Astrocyte (in vitro differentiated cells and primary cell): ENCODE results near the gene RAB4A. TPM values are rescaled to one million over a fixed set of nuclear protein-coding genes. Genes with fewer than 3 reads are reported as not detected.

Experiments used
- DNase-seq: peaks from one replicate; pipeline ENCODE4 v3.0.0-alpha.2; 2010; ENCODE audit warnings: low read depth
- FAIRE-seq: peaks from 2 replicates; lab custom pipeline; 2011; peaks lifted over from hg19 to GRCh38; lab: Jason Lieb, UNC
- H2AFZ ChIP-seq: 2 replicates; pipeline ENCODE4 v1.6.0; 2012; ENCODE audit warnings: low read depth, low read length, inconsistent platforms
- H3K27ac ChIP-seq: 2 replicates; pipeline ENCODE4 v1.5.1; 2011; ENCODE audit warnings: low read depth, low read length, inconsistent platforms
- H3K27me3 ChIP-seq: 2 replicates; pipeline ENCODE4 v1.6.0; 2011; ENCODE audit warnings: low read length, inconsistent platforms; ENCODE audit not compliant: insufficient read depth
- H3K36me3 ChIP-seq: 2 replicates; pipeline ENCODE4 v1.5.1; 2011; ENCODE audit warnings: low read length, inconsistent platforms; ENCODE audit not compliant: insufficient read depth
- H3K4me1 ChIP-seq: 2 replicates; pipeline ENCODE4 v1.5.1; 2011; ENCODE audit warnings: low read length, inconsistent platforms; ENCODE audit not compliant: insufficient read depth
- H3K4me2 ChIP-seq: 2 replicates; pipeline ENCODE4 v1.6.0; 2012; ENCODE audit warnings: low read length, inconsistent platforms
- H3K4me3 ChIP-seq: 2 replicates; pipeline ENCODE4 v1.5.1; 2011; ENCODE audit warnings: low read depth, mild to moderate bottlenecking, low read length, inconsistent platforms; ENCODE audit not compliant: insufficient read depth
- H3K79me2 ChIP-seq: 2 replicates; pipeline ENCODE4 v1.6.0; 2012; ENCODE audit warnings: mild to moderate bottlenecking, low read length, inconsistent platforms; ENCODE audit not compliant: insufficient read depth
- H3K9ac ChIP-seq: 2 replicates; pipeline ENCODE4 v1.6.0; 2012; ENCODE audit warnings: mild to moderate bottlenecking, low read length, inconsistent platforms
- H3K9me3 ChIP-seq: 2 replicates; pipeline ENCODE4 v1.5.1; 2012; ENCODE audit warnings: low read depth, mild to moderate bottlenecking, low read length, inconsistent platforms; ENCODE audit not compliant: insufficient read depth
- H4K20me1 ChIP-seq: 2 replicates; pipeline ENCODE4 v1.6.0; 2012; ENCODE audit warnings: low read length, inconsistent platforms; ENCODE audit not compliant: insufficient read depth
- H3K27ac Mint-ChIP-seq: one replicate; pipeline ENCODE4 v1.8.0; 2021; ENCODE audit warnings: mild to moderate bottlenecking, mixed read lengths; ENCODE audit not compliant: unreplicated experiment
- H3K27me3 Mint-ChIP-seq: one replicate; pipeline ENCODE4 v1.8.0; 2021; ENCODE audit warnings: low read depth, mixed read lengths; ENCODE audit not compliant: unreplicated experiment
- H3K36me3 Mint-ChIP-seq: one replicate; pipeline ENCODE4 v1.8.0; 2021; ENCODE audit warnings: low read depth, mixed read lengths; ENCODE audit not compliant: unreplicated experiment
- H3K4me1 Mint-ChIP-seq: one replicate; pipeline ENCODE4 v1.8.0; 2021; ENCODE audit warnings: low read depth, mixed read lengths; ENCODE audit not compliant: unreplicated experiment
- H3K4me3 Mint-ChIP-seq: one replicate; pipeline ENCODE4 v1.8.0; 2021; ENCODE audit warnings: mild to moderate bottlenecking, moderate library complexity, mixed read lengths; ENCODE audit not compliant: unreplicated experiment
- H3K9me3 Mint-ChIP-seq: one replicate; pipeline ENCODE4 v1.8.0; 2021; ENCODE audit warnings: mild to moderate bottlenecking, mixed read lengths; ENCODE audit not compliant: unreplicated experiment
- EZH2 ChIP-seq: IDR thresholded peaks from 2 replicates; pipeline ENCODE4 v1.6.1; 2012; ENCODE audit warnings: mild to moderate bottlenecking, low read length, inconsistent platforms; ENCODE audit not compliant: insufficient read depth
- total RNA-seq: library from RNA; stranded (reverse); gene quantifications from 2 replicates; pipeline ENCODE4 v1.2.1, GENCODE V29; 2021
- TF ChIP-seq, protein P1 (sequence below): IDR thresholded peaks from 2 replicates; pipeline ENCODE4 v1.5.1; 2011; ENCODE audit warnings: low read depth, mild to moderate bottlenecking, inconsistent platforms, low read length, moderate library complexity; ENCODE audit not compliant: insufficient read depth

Gene RAB4A
- total RNA-seq, 1 donor from 2014 or later, result 58.6 TPM

- peak overlapping the region; percentile 37 for H3K4me3 Mint-ChIP-seq
- H3K79me2 ChIP-seq, result peaks cover 12% of the 10 kb centered on the region
- TF ChIP-seq, protein P1, sequence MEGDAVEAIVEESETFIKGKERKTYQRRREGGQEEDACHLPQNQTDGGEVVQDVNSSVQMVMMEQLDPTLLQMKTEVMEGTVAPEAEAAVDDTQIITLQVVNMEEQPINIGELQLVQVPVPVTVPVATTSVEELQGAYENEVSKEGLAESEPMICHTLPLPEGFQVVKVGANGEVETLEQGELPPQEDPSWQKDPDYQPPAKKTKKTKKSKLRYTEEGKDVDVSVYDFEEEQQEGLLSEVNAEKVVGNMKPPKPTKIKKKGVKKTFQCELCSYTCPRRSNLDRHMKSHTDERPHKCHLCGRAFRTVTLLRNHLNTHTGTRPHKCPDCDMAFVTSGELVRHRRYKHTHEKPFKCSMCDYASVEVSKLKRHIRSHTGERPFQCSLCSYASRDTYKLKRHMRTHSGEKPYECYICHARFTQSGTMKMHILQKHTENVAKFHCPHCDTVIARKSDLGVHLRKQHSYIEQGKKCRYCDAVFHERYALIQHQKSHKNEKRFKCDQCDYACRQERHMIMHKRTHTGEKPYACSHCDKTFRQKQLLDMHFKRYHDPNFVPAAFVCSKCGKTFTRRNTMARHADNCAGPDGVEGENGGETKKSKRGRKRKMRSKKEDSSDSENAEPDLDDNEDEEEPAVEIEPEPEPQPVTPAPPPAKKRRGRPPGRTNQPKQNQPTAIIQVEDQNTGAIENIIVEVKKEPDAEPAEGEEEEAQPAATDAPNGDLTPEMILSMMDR, result no peak
- TF ChIP-seq EZH2, result no peak
- H3K27ac ChIP-seq, result no peak overlapping the region
- H3K36me3 Mint-ChIP-seq, result peaks cover 3% of the 10 kb centered on the region
- H3K9me3 ChIP-seq, result no peaks in the 10 kb centered on the region
- H4K20me1 ChIP-seq, result no peaks in the 10 kb centered on the region
- no peak overlapping the region for H3K27ac Mint-ChIP-seq
- H3K27me3 ChIP-seq, result peaks cover 10% of the 10 kb centered on the region
- FAIRE-seq (no peak), DNase-seq (no peak)
- no peak overlapping the region for H2AFZ ChIP-seq
- peaks cover 5% of the 10 kb centered on the region for H3K4me1 Mint-ChIP-seq
- no peak overlapping the region for H3K4me2 ChIP-seq
- peaks cover 29% of the 10 kb centered on the region for H3K27me3 Mint-ChIP-seq
- H3K9ac ChIP-seq, result no peak overlapping the region
- no peaks in the 10 kb centered on the region for H3K36me3 ChIP-seq
- H3K4me1 ChIP-seq, result peaks cover 4% of the 10 kb centered on the region
- H3K4me3 ChIP-seq, result no peak overlapping the region
- peaks cover 7% of the 10 kb centered on the region for H3K9me3 Mint-ChIP-seq
Observed at GRCh38 chr1:229344937-229345684, 74.2 kb downstream of the RAB4A start.

DNA sequence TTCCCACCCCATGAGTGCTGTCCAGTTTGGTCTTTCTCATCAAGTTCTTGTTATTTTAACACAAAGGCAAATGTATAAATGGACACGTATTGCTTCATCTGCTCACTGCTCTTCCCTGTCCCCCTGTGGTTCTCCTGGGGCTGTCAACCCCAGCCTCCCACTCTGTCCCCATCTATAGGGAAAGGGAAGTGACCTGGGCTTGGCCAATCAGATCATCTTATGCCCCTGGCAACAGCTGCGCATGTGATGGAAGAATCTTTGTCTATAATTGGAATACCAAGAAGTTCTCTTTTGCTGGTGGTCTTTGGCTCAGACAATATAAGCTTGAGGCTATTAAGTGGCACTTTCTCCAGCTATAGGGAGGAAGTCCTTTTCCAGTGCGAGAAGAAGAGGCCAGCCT, 76.6 kb downstream of the RAB4A start:
- Histone ChIP-seq H3K36me3 (no peaks in the 10 kb centered on the region), H3K4me2 (no peak overlapping the region), H3K79me2 (no peaks in the 10 kb centered on the region), H3K4me1 (peaks cover 4% of the 10 kb centered on the region), H4K20me1 (no peaks in the 10 kb centered on the region), H3K4me3 (no peak overlapping the region), H3K9ac (no peak overlapping the region), H3K27me3 (peaks cover 13% of the 10 kb centered on the region), H2AFZ (no peak overlapping the region), H3K27ac (no peak overlapping the region), H3K9me3 (no peaks in the 10 kb centered on the region)
- Mint-ChIP-seq H3K36me3 (peaks cover 3% of the 10 kb centered on the region), H3K27me3 (peaks cover 38% of the 10 kb centered on the region), H3K4me3 (peak overlapping the region; percentile 34), H3K27ac (peak overlapping the region; percentile 41), H3K4me1 (peaks cover 2% of the 10 kb centered on the region), H3K9me3 (peaks cover 7% of the 10 kb centered on the region)
- FAIRE-seq, result no peak
- TF ChIP-seq, protein P1, result no peak
- no peak for TF ChIP-seq EZH2
- no peak for DNase-seq
